C4-2B (cell line): ENCODE data around the gene FTH1.

Source experiments
- ZFX ChIP-seq: fragments of 450-650 bp; IDR thresholded peaks from 2 replicates; pipeline ENCODE4 v1.6.1; 2017
- TF ChIP-seq, protein P1 (sequence below): fragments of 450-650 bp; conservative IDR thresholded peaks from 2 replicates; pipeline ENCODE4 v1.5.1; 2017; ENCODE audit warnings: mild to moderate bottlenecking

DNA sequence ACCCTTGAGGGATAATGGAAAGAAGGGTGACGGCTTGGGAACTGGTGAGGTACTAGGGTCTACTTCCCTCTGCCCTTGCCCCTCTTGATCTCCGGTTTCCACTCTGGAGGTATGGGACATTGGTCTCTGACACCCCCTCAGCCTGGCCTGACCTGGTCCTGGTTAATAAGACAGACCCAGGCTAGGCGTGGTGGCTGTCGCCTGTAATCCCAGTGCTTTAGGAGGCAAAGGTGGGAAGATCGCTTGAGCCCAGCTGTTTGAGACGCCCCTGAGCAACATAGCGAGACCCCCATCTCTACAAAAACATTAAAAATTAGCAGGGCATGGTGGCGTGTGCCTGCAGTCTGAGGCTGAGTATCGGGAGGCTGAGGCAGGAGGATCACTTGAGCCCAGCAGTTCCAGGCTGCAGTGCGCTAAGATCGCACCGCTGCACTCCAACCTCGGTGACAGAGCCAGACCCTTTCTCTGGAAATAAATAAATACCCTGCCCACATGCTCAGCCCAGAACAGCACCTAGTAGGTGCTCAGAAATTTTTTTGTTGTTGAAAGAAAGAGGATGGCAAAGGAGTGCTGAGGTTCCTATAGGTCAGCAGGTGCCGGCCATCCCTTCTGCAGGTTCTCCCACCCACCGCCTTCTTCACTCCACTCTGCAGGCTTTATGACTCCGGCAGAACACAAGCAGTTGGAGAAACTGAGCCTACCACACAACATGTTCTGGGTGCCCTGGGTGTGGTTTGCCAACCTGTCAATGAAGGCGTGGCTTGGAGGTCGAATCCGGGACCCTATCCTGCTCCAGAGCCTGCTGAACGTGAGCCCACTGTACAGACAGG lies 11.0 kb downstream of the FTH1 start:
- TF ChIP-seq, protein P1, sequence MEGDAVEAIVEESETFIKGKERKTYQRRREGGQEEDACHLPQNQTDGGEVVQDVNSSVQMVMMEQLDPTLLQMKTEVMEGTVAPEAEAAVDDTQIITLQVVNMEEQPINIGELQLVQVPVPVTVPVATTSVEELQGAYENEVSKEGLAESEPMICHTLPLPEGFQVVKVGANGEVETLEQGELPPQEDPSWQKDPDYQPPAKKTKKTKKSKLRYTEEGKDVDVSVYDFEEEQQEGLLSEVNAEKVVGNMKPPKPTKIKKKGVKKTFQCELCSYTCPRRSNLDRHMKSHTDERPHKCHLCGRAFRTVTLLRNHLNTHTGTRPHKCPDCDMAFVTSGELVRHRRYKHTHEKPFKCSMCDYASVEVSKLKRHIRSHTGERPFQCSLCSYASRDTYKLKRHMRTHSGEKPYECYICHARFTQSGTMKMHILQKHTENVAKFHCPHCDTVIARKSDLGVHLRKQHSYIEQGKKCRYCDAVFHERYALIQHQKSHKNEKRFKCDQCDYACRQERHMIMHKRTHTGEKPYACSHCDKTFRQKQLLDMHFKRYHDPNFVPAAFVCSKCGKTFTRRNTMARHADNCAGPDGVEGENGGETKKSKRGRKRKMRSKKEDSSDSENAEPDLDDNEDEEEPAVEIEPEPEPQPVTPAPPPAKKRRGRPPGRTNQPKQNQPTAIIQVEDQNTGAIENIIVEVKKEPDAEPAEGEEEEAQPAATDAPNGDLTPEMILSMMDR = no peak
- TF ChIP-seq ZFX = no peak
